GM18858 (cell line): ENCODE data around the gene PCDHA1.
"Not testable (repeated sequence)": the region's sequence is repeated elsewhere in the genome, so short reads cannot be mapped to it uniquely, and the experiment has no call there.

Experiments
- ATAC-seq: cut with Tn5 transposase; IDR thresholded peaks from one replicate; pipeline ENCODE4 v1.9.1; 2021; ENCODE audit not compliant: unreplicated experiment

Gene PCDHA1

GRCh38 chr5:140849831-140850634 is 64.1 kb downstream of the PCDHA1 start:
- not testable (repeated sequence) for ATAC-seq

DNA sequence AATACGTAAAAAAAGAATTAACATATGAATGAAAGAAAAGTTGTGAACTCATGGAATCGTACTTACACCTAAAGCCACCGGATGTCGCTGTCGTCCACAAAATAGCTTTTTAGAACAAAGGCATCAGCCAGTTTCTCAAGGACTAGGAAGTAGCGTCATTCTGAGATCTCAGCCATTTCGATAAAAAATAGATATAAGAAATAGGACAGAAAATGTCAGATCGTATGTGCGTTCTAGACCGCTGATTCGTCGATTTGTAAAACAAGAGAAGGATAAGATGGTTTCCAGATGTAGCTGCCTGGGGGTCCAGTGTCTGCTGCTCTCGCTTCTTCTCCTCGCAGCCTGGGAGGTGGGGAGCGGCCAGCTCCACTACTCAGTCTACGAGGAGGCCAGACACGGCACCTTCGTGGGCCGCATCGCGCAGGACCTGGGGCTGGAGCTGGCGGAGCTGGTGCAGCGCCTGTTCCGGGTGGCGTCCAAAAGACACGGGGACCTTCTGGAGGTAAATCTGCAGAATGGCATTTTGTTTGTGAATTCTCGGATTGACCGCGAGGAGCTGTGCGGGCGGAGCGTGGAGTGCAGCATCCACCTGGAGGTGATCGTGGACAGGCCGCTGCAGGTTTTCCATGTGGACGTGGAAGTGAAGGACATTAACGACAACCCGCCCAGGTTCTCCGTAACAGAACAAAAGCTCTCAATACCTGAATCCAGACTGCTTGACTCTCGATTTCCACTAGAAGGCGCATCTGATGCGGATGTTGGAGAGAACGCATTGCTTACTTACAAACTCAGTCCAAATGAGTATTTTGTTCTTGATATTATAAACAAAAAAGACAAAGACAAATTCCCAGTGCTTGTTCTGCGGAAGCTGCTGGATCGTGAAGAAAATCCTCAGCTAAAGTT is 70.1 kb downstream of the PCDHA1 start, which contains the start of gene PCDHA10:
TSS of gene PCDHA10 (plus strand) at position 126 of the 903 bp plus-strand sequence. CDS start at position 278, 152 bp downstream.
- no peak for ATAC-seq

- no peak for ATAC-seq
These were observed 71.4 kb downstream of the PCDHA1 start for GRCh38 chr5:140857177-140857986.

DNA sequence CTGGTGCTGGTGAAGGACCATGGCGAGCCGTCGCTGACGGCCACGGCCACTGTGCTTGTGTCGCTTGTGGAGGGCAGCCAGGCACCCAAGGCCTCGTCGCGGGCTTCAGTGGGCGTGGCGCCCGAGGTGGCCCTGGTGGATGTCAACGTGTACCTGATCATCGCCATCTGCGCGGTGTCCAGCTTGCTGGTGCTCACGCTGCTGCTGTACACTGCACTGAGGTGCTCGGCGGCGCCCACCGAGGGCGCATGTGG is 72.0 kb downstream of the PCDHA1 start:
- ATAC-seq = no peak

- no peak for ATAC-seq
These were observed 76.7 kb downstream of the PCDHA1 start for GRCh38 chr5:140862441-140863295.

DNA sequence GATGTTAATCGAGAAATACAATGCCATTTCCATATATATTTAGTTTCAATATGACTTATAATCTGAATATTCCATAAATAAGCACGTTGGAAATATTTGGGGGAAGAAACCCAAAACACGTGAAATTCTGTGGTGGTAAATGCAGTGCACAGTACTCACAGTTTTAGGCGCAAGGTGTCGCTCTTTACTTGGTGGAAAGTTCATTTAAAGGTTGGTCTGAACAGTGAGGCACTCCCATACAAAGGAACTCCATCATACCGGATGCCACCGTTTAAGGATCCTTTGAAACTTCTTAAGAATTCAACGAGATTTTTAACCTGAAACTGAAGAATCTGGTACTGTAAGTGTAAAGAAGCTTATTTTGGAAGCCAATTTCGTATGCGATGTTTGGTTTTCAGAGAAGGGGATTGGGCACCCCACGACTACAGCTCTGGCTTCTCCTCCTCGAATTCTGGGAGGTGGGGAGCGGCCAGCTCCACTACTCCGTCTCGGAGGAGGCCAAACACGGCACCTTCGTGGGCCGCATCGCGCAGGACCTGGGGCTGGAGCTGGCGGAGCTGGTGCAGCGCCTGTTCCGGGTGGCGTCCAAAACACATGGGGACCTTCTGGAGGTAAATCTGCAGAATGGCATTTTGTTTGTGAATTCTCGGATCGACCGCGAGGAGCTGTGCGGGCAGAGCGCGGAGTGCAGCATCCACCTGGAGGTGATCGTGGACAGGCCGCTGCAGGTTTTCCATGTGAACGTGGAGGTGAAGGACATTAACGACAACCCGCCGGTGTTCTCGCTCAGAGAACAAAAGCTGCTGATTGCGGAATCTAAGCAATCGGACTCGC is 83.0 kb downstream of the PCDHA1 start, which contains the start of gene PCDHA11:
TSS of gene PCDHA11 (plus strand) at position 237 of the 834 bp plus-strand sequence. CDS start at position 384, 147 bp downstream.
- ATAC-seq = no peak

- ATAC-seq = no peak
These were observed 83.6 kb downstream of the PCDHA1 start for GRCh38 chr5:140869555-140869886.

GRCh38 chr5:140870221-140871201 is 84.6 kb downstream of the PCDHA1 start:
- no peak for ATAC-seq

- no peak for ATAC-seq
These were observed 89.4 kb downstream of the PCDHA1 start, which contains the start of gene PCDHA12 for GRCh38 chr5:140875085-140876065. Gene PCDHA12 (plus strand): TSS chr5:140875308. CDS start chr5:140875473, 165 bp downstream.

- not testable (repeated sequence) for ATAC-seq
These were observed 90.8 kb downstream of the PCDHA1 start for GRCh38 chr5:140876541-140877261.

- ATAC-seq = no peak
These were observed 91.3 kb downstream of the PCDHA1 start for GRCh38 chr5:140877262-140877581.

DNA sequence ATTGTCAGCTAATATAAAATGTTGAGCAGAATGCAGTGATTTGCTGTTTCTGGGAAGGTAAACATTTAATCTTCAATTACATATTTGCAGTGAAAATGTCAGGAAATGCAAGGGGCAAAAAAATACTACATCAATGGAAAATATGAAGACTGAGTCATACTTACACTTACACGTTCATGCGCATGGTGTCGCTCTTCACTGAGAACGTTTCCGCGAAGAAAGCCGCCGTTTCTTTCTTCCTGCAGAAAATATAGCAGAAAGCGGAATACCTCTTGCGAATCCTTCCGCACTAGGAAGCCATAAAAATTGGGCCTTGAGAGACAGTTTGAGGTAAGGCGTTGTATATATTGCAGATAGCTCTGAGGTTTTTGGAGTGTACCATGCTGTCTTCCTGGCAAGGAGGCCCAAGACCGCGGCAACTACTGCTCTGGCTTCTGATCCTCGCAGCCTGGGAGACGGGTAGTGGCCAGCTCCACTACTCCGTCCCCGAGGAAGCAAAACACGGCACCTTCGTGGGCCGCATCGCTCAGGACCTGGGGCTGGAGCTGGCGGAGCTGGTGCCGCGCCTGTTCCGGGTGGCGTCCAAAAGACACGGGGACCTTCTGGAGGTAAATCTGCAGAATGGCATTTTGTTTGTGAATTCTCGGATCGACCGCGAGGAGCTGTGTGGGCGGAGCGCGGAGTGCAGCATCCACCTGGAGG is 96.1 kb downstream of the PCDHA1 start, which contains the start of gene PCDHA13:
TSS of gene PCDHA13 (plus strand) at position 236 of the 702 bp plus-strand sequence. CDS start at position 381, 145 bp downstream.
- no peak for ATAC-seq

- ATAC-seq = no peak
These were observed 96.6 kb downstream of the PCDHA1 start for GRCh38 chr5:140882591-140882899.

GRCh38 chr5:140883373-140883772 is 97.4 kb downstream of the PCDHA1 start:
- ATAC-seq = no peak

DNA sequence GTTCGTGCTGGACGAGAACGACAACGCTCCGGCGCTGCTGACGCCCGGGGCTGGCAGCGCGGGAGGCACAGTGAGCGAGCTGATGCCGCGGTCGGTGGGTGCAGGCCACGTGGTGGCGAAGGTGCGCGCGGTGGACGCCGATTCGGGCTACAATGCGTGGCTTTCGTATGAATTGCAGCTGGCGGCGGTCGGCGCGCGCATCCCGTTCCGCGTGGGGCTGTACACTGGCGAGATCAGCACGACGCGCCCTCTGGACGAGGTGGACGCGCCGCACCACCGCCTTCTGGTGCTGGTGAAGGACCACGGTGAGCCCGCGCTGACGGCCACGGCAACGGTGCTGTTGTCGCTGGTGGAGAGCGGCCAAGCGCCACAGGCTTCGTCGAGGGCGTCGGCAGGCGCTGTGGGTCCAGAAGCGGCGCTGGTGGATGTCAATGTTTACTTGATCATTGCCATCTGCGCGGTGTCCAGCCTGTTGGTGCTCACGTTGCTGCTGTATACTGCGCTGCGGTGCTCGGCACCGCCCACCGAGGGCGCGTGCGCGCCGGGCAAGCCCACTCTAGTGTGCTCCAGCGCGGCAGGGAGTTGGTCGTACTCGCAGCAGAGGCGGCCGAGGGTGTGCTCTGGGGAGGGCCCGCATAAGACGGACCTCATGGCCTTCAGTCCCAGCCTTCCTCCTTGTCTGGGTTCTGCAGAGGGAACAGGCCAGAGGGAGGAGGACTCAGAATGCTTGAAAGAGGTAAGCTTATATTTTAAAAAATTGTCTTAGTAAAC is 98.2 kb downstream of the PCDHA1 start:
- ATAC-seq = no peak
